HCT116 (cell line): ENCODE data around the gene SPTBN4. TPM values are rescaled to one million over a fixed set of nuclear protein-coding genes. Genes with fewer than 3 reads are reported as not detected.

ENCODE experiments used
- ATAC-seq: fragments of 200-7000 bp; cut with Tn5 transposase; 2 replicates; pipeline ENCODE4 v1.9.1; 2020; ENCODE audit warnings: mild to moderate bottlenecking, moderate library complexity
- BruUV-seq: library from RNA; stranded (reverse); fragments of 400-500 nt; replicated peaks from 2 replicates; lab custom pipeline; 2021; lab: Mats Ljungman, UMichigan
- CTCF ChIA-PET: fragments of 300-600 bp; sonication (Branson Sonifier 250); formaldehyde crosslinking; loops from one replicate; lab custom pipeline; 2021; ENCODE audit warnings: antibody characterized with exemption; lab: Charles Lee
- POLR2A ChIA-PET: fragments of 300-600, 350-600 bp; sonication (Branson Sonifier 250); formaldehyde crosslinking; loops from one replicate; lab custom pipeline; 2021; ENCODE audit warnings: antibody characterized with exemption; lab: Charles Lee
- RAD21 ChIA-PET, 2 experiments: fragments of 300-600 bp; sonication (Branson Sonifier 250); formaldehyde crosslinking; loops; one replicate each; lab custom pipeline; 2023; ENCODE audit warnings: low total read pairs in 2 of 2; ENCODE audit not compliant: uncharacterized antibody in 2 of 2, unreplicated experiment in 2 of 2, low non-redundant PET in 1 of 2; lab: Charles Lee
- DNase-seq: peaks from one replicate; pipeline ENCODE4 v3.0.0-alpha.2; 2010; ENCODE audit warnings: low read depth, low spot score
- H2AFZ ChIP-seq: fragments of 200-600 bp; shearing (Covaris generic), sonication (generic); 2 replicates; pipeline ENCODE4 v1.6.1; 2017; ENCODE audit warnings: low read depth, mixed run types, mixed read lengths, antibody characterized with exemption, low read length; ENCODE audit not compliant: poor library complexity, severe bottlenecking
- H3K27ac ChIP-seq: 2 replicates; pipeline ENCODE4 v1.5.1; 2012; ENCODE audit warnings: low read depth, low read length
- H3K27me3 ChIP-seq: fragments of 200-600 bp; sonication (generic); 2 replicates; pipeline ENCODE4 v1.6.1; 2016; ENCODE audit warnings: mixed run types, low read length, mixed read lengths; ENCODE audit not compliant: insufficient read depth
- H3K36me3 ChIP-seq, 2 experiments: fragments of 200-500 bp in 1 of 2; fragments of 200-600 bp in 1 of 2; sonication (Bioruptor generic) in 1 of 2; sonication (generic) in 1 of 2; 2 replicates each; pipeline versions ENCODE4 v1.5.1 to v1.6.1; 2014 to 2016; ENCODE audit warnings: low read length in 2 of 2, inconsistent platforms in 1 of 2, mixed read lengths in 1 of 2, mixed run types in 1 of 2; ENCODE audit not compliant: insufficient read depth in 2 of 2, control insufficient read depth in 1 of 2
- H3K4me1 ChIP-seq, 2 experiments: fragments of 200-600 bp in 1 of 2; sonication (generic) in 1 of 2; 2 replicates each; pipeline versions ENCODE4 v1.5.1 to v1.6.1; 2012 to 2017; ENCODE audit warnings: low read length in 2 of 2, inconsistent platforms in 1 of 2, mild to moderate bottlenecking in 1 of 2, mixed read lengths in 1 of 2, mixed run types in 1 of 2, moderate library complexity in 1 of 2; ENCODE audit not compliant: insufficient read depth in 2 of 2, control insufficient read depth in 1 of 2
- H3K4me2 ChIP-seq: fragments of 200-600 bp; sonication (generic); 2 replicates; pipeline ENCODE4 v1.6.1; 2017; ENCODE audit warnings: mixed run types, low read length, mixed read lengths
- H3K4me3 ChIP-seq, 2 experiments: fragments of 200-600 bp in 1 of 2; sonication (generic) in 1 of 2; replicated peaks in 1 of 2; 2 replicates each; pipeline ENCODE4 v1.5.1; 2011 to 2016; ENCODE audit warnings: low read length in 2 of 2, control low read depth in 1 of 2, low read depth in 1 of 2, mild to moderate bottlenecking in 1 of 2, mixed read lengths in 1 of 2, mixed run types in 1 of 2
- H3K79me2 ChIP-seq: fragments of 200-600 bp; sonication (generic); 2 replicates; pipeline ENCODE4 v1.6.1; 2017; ENCODE audit warnings: mild to moderate bottlenecking, mixed run types, low read length, moderate library complexity, mixed read lengths; ENCODE audit not compliant: insufficient read depth
- H3K9ac ChIP-seq: fragments of 200-600 bp; sonication (generic); 2 replicates; pipeline ENCODE4 v1.6.1; 2016; ENCODE audit warnings: low read length, mixed read lengths
- H3K9me2 ChIP-seq: fragments of 200-600 bp; sonication (generic), shearing (Covaris generic); 2 replicates; pipeline ENCODE4 v1.6.1; 2017; ENCODE audit warnings: mixed run types, mild to moderate bottlenecking, moderate library complexity; ENCODE audit not compliant: insufficient read depth
- H3K9me3 ChIP-seq, 2 experiments: fragments of 200-500 bp in 1 of 2; fragments of 200-600 bp in 1 of 2; sonication (Bioruptor generic) in 1 of 2; sonication (generic) in 1 of 2; 2 replicates each; pipeline ENCODE4 v1.6.1; 2014 to 2017; ENCODE audit warnings: low read length in 2 of 2, mixed read lengths in 2 of 2, inconsistent platforms in 1 of 2, low read depth in 1 of 2, mild to moderate bottlenecking in 1 of 2, mixed run types in 1 of 2, moderate library complexity in 1 of 2; ENCODE audit not compliant: control insufficient read depth in 1 of 2, insufficient read depth in 1 of 2
- H4K20me1 ChIP-seq: fragments of 200-600 bp; sonication (generic), shearing (Covaris generic); 2 replicates; pipeline ENCODE4 v1.6.1; 2017; ENCODE audit warnings: mixed run types, mild to moderate bottlenecking, moderate library complexity; ENCODE audit not compliant: insufficient read depth
- CBX3 ChIP-seq: IDR thresholded peaks from 2 replicates; pipeline ENCODE4 v1.6.1; 2012; ENCODE audit warnings: low read depth
- CEBPB ChIP-seq: IDR thresholded peaks from 2 replicates; pipeline ENCODE4 v1.6.1; 2012; ENCODE audit warnings: low read depth
- CTCF ChIP-seq, 3 experiments: fragments of 200-600 bp in 1 of 3; sonication (generic) in 1 of 3; IDR thresholded peaks in 2 of 3; conservative IDR thresholded peaks in 1 of 3; 2 replicates each; pipeline ENCODE4 v1.5.1; 2012 to 2017; ENCODE audit warnings: low read depth in 2 of 3, low read length in 2 of 3, antibody characterized with exemption in 1 of 3, borderline replicate concordance in 1 of 3, control low read depth in 1 of 3, mild to moderate bottlenecking in 1 of 3, mixed read lengths in 1 of 3, mixed run types in 1 of 3, moderate library complexity in 1 of 3; ENCODE audit not compliant: insufficient read depth in 1 of 3
- EZH2 ChIP-seq: fragments of 200-600 bp; sonication (generic); IDR thresholded peaks from 2 replicates; pipeline ENCODE4 v1.6.1; 2017; ENCODE audit warnings: antibody characterized with exemption, mixed run types
- EZH2phosphoT487 ChIP-seq: fragments of 200-600 bp; IDR thresholded peaks from 2 replicates; pipeline ENCODE4 v1.6.1; 2018; ENCODE audit warnings: antibody characterized with exemption, borderline replicate concordance
- RAD21 ChIP-seq: IDR thresholded peaks from 2 replicates; pipeline ENCODE4 v1.6.1; 2012; ENCODE audit warnings: low read depth, mild to moderate bottlenecking
- REST ChIP-seq: IDR thresholded peaks from 2 replicates; pipeline ENCODE4 v1.6.1; 2012; ENCODE audit warnings: low read depth
- SIN3A ChIP-seq: IDR thresholded peaks from 2 replicates; pipeline ENCODE4 v1.6.1; 2012; ENCODE audit warnings: low read depth
- YY1 ChIP-seq: IDR thresholded peaks from 2 replicates; pipeline ENCODE4 v1.6.1; 2011; ENCODE audit warnings: low read length, low read depth, moderate library complexity, mild to moderate bottlenecking; ENCODE audit not compliant: insufficient replicate concordance; ENCODE audit errors: extremely low read depth
- ZFX ChIP-seq: fragments of 450-650 bp; IDR thresholded peaks from 2 replicates; pipeline ENCODE4 v1.6.1; 2017
- intact Hi-C: fragments of 100-400 bp; cut with micrococcal nuclease; formaldehyde crosslinking; loops from 2 replicates; pipeline ENCODE4 v1.10.0; 2022
- total RNA-seq: library from RNA; stranded (reverse); gene quantifications from one replicate; pipeline ENCODE4 v1.2.1, GENCODE V29; 2021; ENCODE audit not compliant: unreplicated experiment

Gene SPTBN4
- total RNA-seq, 1 experiment from 2014 or later, result 4.6 TPM

- TF ChIP-seq EZH2phosphoT487, result no peak
Observed at GRCh38 chr19:40589591-40590429, 123.0 kb downstream of the SPTBN4 start (continued).

- BruUV-seq, result no TSS peak
- ATAC-seq, result no peak
- POLR2A ChIA-PET, result interaction anchor here (1.0 kb wide), 1 partner anchor 20 kb away, joined by 3 read pairs; no protein-coding TSS in a partner anchor
Observed at GRCh38 chr19:40590464-40591265, 123.9 kb downstream of the SPTBN4 start.

More at GRCh38 chr19:40590464-40591265, 123.9 kb downstream of the SPTBN4 start:
- Histone ChIP-seq H3K27me3 (no peaks in the 10 kb centered on the region), H3K27ac (no peak overlapping the region), H3K79me2 (no peaks in the 10 kb centered on the region), H2AFZ (no peak overlapping the region), H3K4me3 (no peak overlapping the region), H3K36me3 (peaks cover 6% of the 10 kb centered on the region in 2 experiments; a peak in 2 of 4 replicates), H3K4me2 (no peak overlapping the region), H3K4me1 (peaks cover 24 to 42% of the 10 kb centered on the region in 2 experiments), H3K9ac (no peak overlapping the region), H3K9me3 (no peaks in the 10 kb centered on the region), H3K9me2 (no peaks in the 10 kb centered on the region), H4K20me1 (no peaks in the 10 kb centered on the region)
- CTCF ChIA-PET, result no interaction called here
- RAD21 ChIA-PET, result no interaction called here
- intact Hi-C loops, result no loop called here
- no peak for TF ChIP-seq EZH2
- no peak for TF ChIP-seq YY1
- TF ChIP-seq CBX3, result no peak
- no peak for TF ChIP-seq CTCF (IDR thresholded peaks at IDR 0.05 in 2 of 3, conservative IDR thresholded peaks at IDR 0.05 in 1 of 3; ENCODE audit: borderline replicate concordance in 1 of 3, insufficient read depth in 1 of 3, low read depth in 2 of 3, low read length in 2 of 3)
- TF ChIP-seq SIN3A, result no peak
- TF ChIP-seq RAD21, result no peak
- no peak for TF ChIP-seq ZFX
- TF ChIP-seq REST, result no peak
- no peak for TF ChIP-seq CEBPB
- DNase-seq, result no peak
